HG03354 (cell line): ENCODE data around the gene MAP4K3.
A peak's percentile ranks its signal among the peaks of the same experiment; 100 is the strongest.

Experiments used
- ATAC-seq: cut with Tn5 transposase; IDR thresholded peaks from one replicate; pipeline ENCODE4 v1.9.1; 2021; ENCODE audit warnings: mild to moderate bottlenecking; ENCODE audit not compliant: unreplicated experiment, poor library complexity, severe bottlenecking

The MAP4K3 gene

GRCh38 chr2:39436592-39437521 is at the start of gene MAP4K3:
Gene MAP4K3 (minus strand): TSS chr2:39437285. CDS start chr2:39436987, 298 bp downstream.
- ATAC-seq: peak; percentile 82

GRCh38 chr2:39486071-39486470 is 49.0 kb upstream of the MAP4K3 start:
- ATAC-seq: no peak

GRCh38 chr2:39484620-39485495 is 47.8 kb upstream of the MAP4K3 start:
- ATAC-seq: no peak

GRCh38 chr2:39484206-39484605 is 47.1 kb upstream of the MAP4K3 start:
- no peak for ATAC-seq

GRCh38 chr2:39483534-39483933 is 46.4 kb upstream of the MAP4K3 start:
- no peak for ATAC-seq

- ATAC-seq: no peak
Observed at GRCh38 chr2:39481611-39482010, 44.5 kb upstream of the MAP4K3 start.

- ATAC-seq: no peak
Observed at GRCh38 chr2:39479696-39480095, 42.6 kb upstream of the MAP4K3 start.

GRCh38 chr2:39479053-39479670 is 42.1 kb upstream of the MAP4K3 start:
- no peak for ATAC-seq

GRCh38 chr2:39476524-39476923 is 39.4 kb upstream of the MAP4K3 start:
- ATAC-seq: peak; percentile 79

GRCh38 chr2:39475006-39475405 is 37.9 kb upstream of the MAP4K3 start:
- ATAC-seq: no peak

- peak; percentile 56 for ATAC-seq
Observed at GRCh38 chr2:39470580-39470979, 33.5 kb upstream of the MAP4K3 start.

- peak; percentile 83 for ATAC-seq
Observed at GRCh38 chr2:39469807-39470206, 32.7 kb upstream of the MAP4K3 start.

GRCh38 chr2:39468579-39469451 is 31.7 kb upstream of the MAP4K3 start:
- ATAC-seq: no peak

- ATAC-seq: no peak
Observed at GRCh38 chr2:39466311-39466710, 29.2 kb upstream of the MAP4K3 start.

GRCh38 chr2:39464864-39465263 is 27.8 kb upstream of the MAP4K3 start:
- no peak for ATAC-seq

- ATAC-seq: no peak
Observed at GRCh38 chr2:39455826-39456225, 18.7 kb upstream of the MAP4K3 start.

- no peak for ATAC-seq
Observed at GRCh38 chr2:39452396-39452795, 15.3 kb upstream of the MAP4K3 start.

- ATAC-seq: no peak
Observed at GRCh38 chr2:39451954-39452353, 14.9 kb upstream of the MAP4K3 start.

GRCh38 chr2:39448169-39448502 is 11.1 kb upstream of the MAP4K3 start:
- ATAC-seq: no peak
